ENCODE results near the gene MYH11. TPM values are rescaled to one million over a fixed set of nuclear protein-coding genes. Genes with fewer than 3 reads are reported as not detected.

MYH11 gene
- total RNA-seq, 2 donors from 2014 or later, result not detected

DNA sequence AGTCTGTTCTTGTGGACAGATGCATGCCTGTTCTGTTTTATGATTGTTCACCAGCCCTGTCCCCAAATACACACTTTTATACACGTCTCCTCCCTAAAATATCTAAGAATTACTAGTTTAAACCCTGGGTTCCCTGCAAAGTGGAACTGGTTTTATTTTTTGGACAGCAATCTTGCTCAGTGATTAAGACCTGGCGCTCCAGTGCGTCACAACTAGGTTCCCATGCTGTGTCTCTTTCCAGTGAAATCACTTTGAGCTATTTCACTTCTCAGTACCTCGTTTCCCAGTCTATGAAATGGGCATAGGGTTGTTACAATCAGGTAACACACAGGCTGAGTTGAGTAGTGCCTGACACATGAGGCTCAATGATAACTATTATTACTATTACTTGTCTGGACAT, 30.5 kb upstream of the MYH11 start:
- no peaks in the 10 kb centered on the region for H3K9me3 Mint-ChIP-seq
- peaks cover 27 to 29% of the 10 kb centered on the region in 2 donors for H3K4me1 Mint-ChIP-seq (ENCODE audit: low read depth in 2 of 2)
- ATAC-seq (no peak), DNase-seq (ENCODE audit: low spot score) (no peak)
- peak overlapping the region; percentile 93 to 95 for H3K27ac Mint-ChIP-seq
- peak overlapping the region; percentile 98 for H3K4me3 Mint-ChIP-seq
- no peaks in the 10 kb centered on the region for H3K27me3 Mint-ChIP-seq
- peaks cover 10% of the 10 kb centered on the region for H3K36me3 Mint-ChIP-seq

DNA sequence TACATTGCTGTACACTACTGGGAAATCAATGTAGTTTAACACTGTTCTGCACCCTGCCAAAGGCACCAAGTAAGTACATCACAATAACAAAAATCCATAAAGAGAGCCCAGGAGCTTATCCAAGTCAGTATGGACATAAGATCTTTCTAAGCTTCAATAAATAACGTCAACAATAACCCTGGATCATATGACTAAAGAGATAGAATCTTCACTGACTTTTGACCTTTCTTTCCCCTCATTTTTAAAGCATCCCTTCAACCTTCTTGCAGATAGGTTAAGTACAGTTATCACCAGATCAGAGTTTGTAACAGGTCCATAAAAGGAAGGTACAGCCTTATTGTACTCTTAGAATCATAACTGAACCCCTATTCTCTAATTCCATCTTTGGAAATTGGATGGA, 29.2 kb upstream of the MYH11 start:
- no peak for ATAC-seq

DNA sequence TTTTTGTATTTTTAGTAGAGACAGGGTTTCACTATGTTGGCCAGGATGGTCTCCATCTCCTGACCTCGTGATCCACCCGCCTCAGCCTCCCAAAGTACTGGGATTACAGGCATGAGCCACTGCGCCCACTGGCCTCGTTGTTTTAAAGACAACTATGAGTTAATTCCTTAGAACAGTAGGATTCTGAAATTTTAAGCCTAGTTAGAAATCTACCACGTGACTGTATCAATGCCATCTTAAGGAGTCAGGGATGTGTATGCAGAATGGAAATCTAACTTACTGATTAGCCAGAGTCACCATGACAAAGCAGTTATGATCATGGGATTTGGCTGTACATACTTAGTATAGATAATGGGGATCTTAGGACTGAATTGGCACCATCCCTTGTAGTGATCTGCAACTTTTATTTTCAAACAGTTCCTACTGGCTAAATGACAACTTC, 28.8 kb upstream of the MYH11 start:
- H3K27ac Mint-ChIP-seq, result peak overlapping the region in 1 of 2 donors; percentile 21
- no peaks in the 10 kb centered on the region for H3K27me3 Mint-ChIP-seq
- H3K4me3 Mint-ChIP-seq, result peak overlapping the region; percentile 42
- no peaks in the 10 kb centered on the region for H3K9me3 Mint-ChIP-seq
- peaks cover 27 to 29% of the 10 kb centered on the region in 2 donors for H3K4me1 Mint-ChIP-seq (ENCODE audit: low read depth in 2 of 2)
- DNase-seq (ENCODE audit: low spot score) (no peak), ATAC-seq (no peak)
- H3K36me3 Mint-ChIP-seq, result peaks cover 10% of the 10 kb centered on the region

More for the DNA sequence above, 29.2 kb upstream of the MYH11 start:
- peak overlapping the region in 1 of 2 donors; percentile 21 for H3K27ac Mint-ChIP-seq
- H3K4me1 Mint-ChIP-seq (ENCODE audit: low read depth in 2 of 2), result peaks cover 27 to 29% of the 10 kb centered on the region in 2 donors
- peak overlapping the region; percentile 42 for H3K4me3 Mint-ChIP-seq
- H3K36me3 Mint-ChIP-seq, result peaks cover 10% of the 10 kb centered on the region
- no peaks in the 10 kb centered on the region for H3K27me3 Mint-ChIP-seq
- H3K9me3 Mint-ChIP-seq, result no peaks in the 10 kb centered on the region
- DNase-seq (ENCODE audit: low spot score), result no peak

- ATAC-seq (no peak), DNase-seq (ENCODE audit: low spot score) (no peak)
- no peak overlapping the region for H3K4me3 Mint-ChIP-seq
- peaks cover 17 to 23% of the 10 kb centered on the region in 2 donors for H3K4me1 Mint-ChIP-seq (ENCODE audit: low read depth in 2 of 2)
- H3K36me3 Mint-ChIP-seq, result peaks cover 12% of the 10 kb centered on the region
- no peak overlapping the region for H3K27ac Mint-ChIP-seq
- H3K9me3 Mint-ChIP-seq, result no peaks in the 10 kb centered on the region
- H3K27me3 Mint-ChIP-seq, result no peaks in the 10 kb centered on the region
Observed at GRCh38 chr16:15882563-15882962, 25.7 kb upstream of the MYH11 start.

GRCh38 chr16:15881794-15882379, 25.1 kb upstream of the MYH11 start:
- DNase-seq (ENCODE audit: low spot score) (no peak), ATAC-seq (no peak)
- Mint-ChIP-seq H3K27me3 (no peaks in the 10 kb centered on the region), H3K36me3 (peaks cover 7% of the 10 kb centered on the region), H3K4me1 (ENCODE audit: low read depth in 2 of 2) (peaks cover 11 to 18% of the 10 kb centered on the region in 2 donors), H3K4me3 (no peak overlapping the region), H3K9me3 (no peaks in the 10 kb centered on the region), H3K27ac (no peak overlapping the region)

DNA sequence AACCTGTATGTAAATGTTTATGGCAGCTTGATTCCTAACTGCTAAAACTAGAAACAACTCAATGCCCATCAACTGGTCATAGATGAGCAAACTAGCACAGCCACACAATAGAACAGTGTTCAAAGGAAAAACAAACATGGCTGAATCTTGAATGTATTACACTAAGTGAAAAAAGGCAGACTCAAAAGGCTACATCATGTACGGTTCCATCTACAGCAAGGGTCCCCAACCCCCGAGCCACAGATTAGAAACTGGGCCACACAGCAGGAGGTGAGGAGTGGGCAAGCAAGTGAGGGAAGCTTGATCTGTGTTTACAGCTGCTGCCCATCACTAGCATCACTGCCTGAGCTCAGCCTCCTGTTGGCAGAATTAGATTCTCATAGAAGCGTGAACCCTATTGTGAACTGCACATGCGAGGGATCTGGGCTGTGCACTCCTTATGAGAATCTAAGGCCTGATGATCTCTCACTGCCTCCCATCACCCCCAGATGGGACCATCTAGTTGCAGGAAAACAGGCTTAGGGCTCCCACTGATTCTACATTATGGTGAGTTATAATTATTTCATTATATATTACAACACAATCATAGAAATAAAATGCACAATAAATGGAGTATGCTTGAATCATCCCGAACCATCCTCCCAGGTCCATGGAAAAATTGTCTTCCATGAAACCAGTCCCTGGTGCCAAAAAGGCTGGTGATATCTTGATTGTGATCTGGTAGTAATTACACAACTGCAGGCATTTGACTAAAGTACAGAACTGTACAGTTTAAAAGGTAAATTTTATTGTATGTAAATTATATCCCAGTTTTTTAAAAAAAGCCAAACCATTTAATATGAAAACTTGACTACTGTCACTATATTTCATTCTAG, 23.8 kb upstream of the MYH11 start:
- no peak for ATAC-seq
- H3K27ac Mint-ChIP-seq, result peak overlapping the region in 1 of 2 donors; percentile 52

DNA sequence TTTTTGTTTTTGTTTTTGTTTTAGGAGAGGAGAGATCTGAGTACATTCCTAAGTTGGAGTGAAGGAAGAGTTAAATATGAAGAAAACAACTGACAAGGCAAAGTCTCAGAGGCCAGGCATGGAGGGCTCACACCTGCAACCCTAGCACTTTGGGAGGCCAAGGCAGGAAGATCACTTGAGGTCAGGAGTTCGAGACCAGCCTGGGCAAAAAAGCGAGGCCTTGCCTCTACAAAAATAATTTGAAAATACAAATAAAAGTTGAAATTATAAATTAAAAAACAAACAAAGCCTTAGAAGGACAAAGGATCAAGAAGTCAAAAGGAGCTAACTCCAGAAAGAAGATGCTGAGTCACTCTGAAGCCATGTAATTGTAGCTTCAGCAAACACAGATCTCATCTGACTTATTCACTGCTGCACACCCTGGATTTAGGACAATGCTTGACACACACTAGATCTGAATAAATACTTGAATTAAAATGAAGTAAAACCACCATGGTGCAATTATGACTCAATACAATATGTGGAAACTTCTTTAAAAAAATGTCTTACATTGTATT, 22.5 kb upstream of the MYH11 start:
- Mint-ChIP-seq H3K4me3 (no peak overlapping the region), H3K27me3 (no peaks in the 10 kb centered on the region), H3K36me3 (peaks cover 13% of the 10 kb centered on the region), H3K27ac (no peak overlapping the region), H3K9me3 (no peaks in the 10 kb centered on the region), H3K4me1 (ENCODE audit: low read depth in 2 of 2) (peaks cover 0 to 12% of the 10 kb centered on the region in 2 donors)
- peak in 1 of 2 donors; percentile 46 for ATAC-seq
- no peak for DNase-seq (ENCODE audit: low spot score)

More for the DNA sequence above, 23.8 kb upstream of the MYH11 start:
- Mint-ChIP-seq H3K9me3 (no peaks in the 10 kb centered on the region), H3K27me3 (no peaks in the 10 kb centered on the region), H3K4me1 (ENCODE audit: low read depth in 2 of 2) (peaks cover 2 to 10% of the 10 kb centered on the region in 2 donors), H3K4me3 (no peak overlapping the region), H3K36me3 (peaks cover 7% of the 10 kb centered on the region)
- no peak for DNase-seq (ENCODE audit: low spot score)

GRCh38 chr16:15876503-15876902, 19.7 kb upstream of the MYH11 start:
- DNase-seq (ENCODE audit: low spot score) (no peak), ATAC-seq (no peak)
- Mint-ChIP-seq H3K36me3 (peaks cover 19% of the 10 kb centered on the region), H3K9me3 (no peaks in the 10 kb centered on the region), H3K27me3 (no peaks in the 10 kb centered on the region), H3K4me1 (ENCODE audit: low read depth in 2 of 2) (peaks cover 0 to 12% of the 10 kb centered on the region in 2 donors), H3K27ac (no peak overlapping the region), H3K4me3 (no peak overlapping the region)

DNA sequence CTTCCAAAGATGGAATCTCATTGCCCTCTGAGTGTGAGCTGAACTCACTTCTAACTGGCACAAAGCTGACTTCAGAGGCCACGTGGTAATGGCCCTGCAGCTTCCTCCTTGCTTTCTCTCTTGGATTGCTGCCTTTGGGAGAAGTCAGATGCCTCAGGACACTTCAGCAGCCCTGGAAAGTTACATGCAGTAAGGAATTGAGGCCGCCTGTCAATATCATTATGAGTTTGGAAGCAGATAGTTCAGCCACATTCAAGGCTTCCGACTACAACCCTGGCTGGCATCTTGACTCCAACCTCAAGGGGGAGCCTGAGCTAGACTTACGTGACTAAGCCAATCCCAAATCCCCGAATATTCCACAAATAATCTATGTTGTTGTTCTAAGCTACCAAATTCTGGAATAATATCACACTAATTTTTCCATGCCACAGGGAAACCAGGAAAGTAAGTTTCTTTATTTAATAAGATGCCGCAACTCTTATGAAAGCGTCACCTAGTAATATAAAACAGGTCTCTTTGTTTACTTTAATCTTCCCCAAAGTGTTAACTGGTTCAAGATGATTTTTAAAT, 18.0 kb upstream of the MYH11 start:
- Mint-ChIP-seq H3K36me3 (peaks cover 24% of the 10 kb centered on the region), H3K9me3 (no peaks in the 10 kb centered on the region), H3K27ac (no peak overlapping the region), H3K4me1 (ENCODE audit: low read depth in 2 of 2) (peaks cover 0 to 9% of the 10 kb centered on the region in 2 donors), H3K4me3 (no peak overlapping the region), H3K27me3 (no peaks in the 10 kb centered on the region)
- ATAC-seq, result no peak
- no peak for DNase-seq (ENCODE audit: low spot score)

DNA sequence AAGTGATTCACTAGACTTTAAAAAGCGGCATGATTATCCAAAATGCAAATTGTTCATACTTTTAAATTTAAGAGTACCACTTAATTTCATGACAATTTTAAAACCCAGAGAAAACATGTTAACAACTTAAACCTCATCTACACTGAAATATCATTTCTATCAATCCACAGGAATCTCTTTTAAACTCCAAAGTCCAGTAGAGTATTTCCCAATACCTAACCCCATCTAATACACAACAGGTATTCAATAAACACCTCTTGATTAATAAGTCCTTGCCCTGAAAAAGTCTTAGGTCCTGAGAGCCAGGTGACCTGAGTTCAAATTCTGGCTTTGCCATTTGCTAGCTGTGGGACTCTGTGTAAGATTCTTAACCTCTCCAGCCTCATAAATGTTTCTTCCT, 16.9 kb upstream of the MYH11 start:
- ATAC-seq, result no peak
- no peak for DNase-seq (ENCODE audit: low spot score)
- H3K9me3 Mint-ChIP-seq, result no peaks in the 10 kb centered on the region
- no peak overlapping the region for H3K27ac Mint-ChIP-seq
- H3K27me3 Mint-ChIP-seq, result no peaks in the 10 kb centered on the region
- peaks cover 0 to 6% of the 10 kb centered on the region in 2 donors for H3K4me1 Mint-ChIP-seq (ENCODE audit: low read depth in 2 of 2)
- H3K4me3 Mint-ChIP-seq, result no peak overlapping the region
- H3K36me3 Mint-ChIP-seq, result peaks cover 25% of the 10 kb centered on the region

DNA sequence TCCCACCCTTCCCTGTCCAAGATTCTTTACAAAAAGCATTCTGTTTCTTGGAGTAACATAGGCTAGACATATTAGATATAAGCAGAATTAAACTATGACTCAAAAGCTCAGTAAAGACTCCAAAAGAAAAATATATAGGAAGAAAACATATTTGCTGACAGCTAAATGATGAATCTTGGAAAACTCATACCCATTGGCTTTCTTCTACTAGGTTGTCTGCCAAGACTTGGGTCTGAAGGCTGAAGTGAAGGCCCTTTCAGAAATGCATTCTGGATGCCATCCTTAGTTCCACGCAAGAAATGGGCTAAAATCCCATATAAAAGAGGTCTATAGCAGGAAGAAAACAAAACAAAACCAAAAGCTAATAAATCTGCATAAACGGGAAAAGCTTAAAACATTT, 16.5 kb upstream of the MYH11 start:
- Mint-ChIP-seq H3K4me3 (no peak overlapping the region), H3K27ac (no peak overlapping the region), H3K36me3 (peaks cover 25% of the 10 kb centered on the region), H3K27me3 (no peaks in the 10 kb centered on the region), H3K4me1 (ENCODE audit: low read depth in 2 of 2) (peaks cover 0 to 6% of the 10 kb centered on the region in 2 donors), H3K9me3 (no peaks in the 10 kb centered on the region)
- ATAC-seq (no peak), DNase-seq (ENCODE audit: low spot score) (no peak)

GRCh38 chr16:15870011-15870410, 13.2 kb upstream of the MYH11 start:
- Mint-ChIP-seq H3K4me3 (no peak overlapping the region), H3K27ac (peak overlapping the region in 1 of 2 donors; percentile 28), H3K4me1 (ENCODE audit: low read depth in 2 of 2) (peaks cover 0 to 3% of the 10 kb centered on the region in 2 donors), H3K27me3 (no peaks in the 10 kb centered on the region), H3K36me3 (peaks cover 31% of the 10 kb centered on the region), H3K9me3 (no peaks in the 10 kb centered on the region)
- no peak for DNase-seq (ENCODE audit: low spot score)
- no peak for ATAC-seq

DNA sequence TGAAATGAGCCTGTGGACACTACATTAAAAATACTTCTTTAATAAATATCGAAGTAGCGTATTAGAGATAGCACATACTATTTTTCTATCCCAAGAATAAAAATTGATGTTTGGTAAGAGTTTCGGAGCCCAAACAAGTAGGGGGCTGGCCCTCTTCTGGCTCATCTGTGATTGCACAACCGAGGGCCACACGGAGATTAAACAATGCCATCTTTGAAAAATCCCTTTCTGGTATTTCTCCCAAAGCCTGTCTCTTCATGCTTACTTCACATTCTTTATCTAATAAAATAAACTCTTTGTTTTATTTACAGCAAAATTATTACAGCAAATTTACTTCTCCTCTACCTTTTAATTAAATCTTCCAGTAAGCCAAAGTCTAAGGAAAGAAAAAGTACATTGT, 9.6 kb upstream of the MYH11 start:
- no peak for DNase-seq (ENCODE audit: low spot score)
- H3K4me1 Mint-ChIP-seq (ENCODE audit: low read depth in 2 of 2), result no peaks in the 10 kb centered on the region

DNA sequence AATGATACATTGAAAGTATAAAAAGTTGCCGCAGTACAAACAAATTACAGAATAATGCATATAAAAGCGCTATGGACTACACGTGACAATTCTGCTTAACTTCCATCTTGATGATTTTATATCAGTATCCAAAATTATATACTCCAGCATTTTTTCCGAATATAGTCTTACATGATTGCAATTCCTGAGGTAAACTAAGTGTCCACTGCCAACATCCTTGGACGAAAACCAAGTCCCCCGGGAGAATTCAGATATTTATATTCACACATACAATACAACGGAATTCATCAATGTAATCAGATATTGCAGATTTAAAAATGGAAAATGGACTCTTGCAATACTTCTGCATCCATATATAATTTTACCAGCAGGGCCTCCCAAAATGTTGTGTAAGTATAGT, 8.9 kb upstream of the MYH11 start:
- H3K27me3 Mint-ChIP-seq, result no peaks in the 10 kb centered on the region
- H3K9me3 Mint-ChIP-seq, result no peaks in the 10 kb centered on the region
- H3K4me1 Mint-ChIP-seq (ENCODE audit: low read depth in 2 of 2), result no peaks in the 10 kb centered on the region
- peaks cover 19% of the 10 kb centered on the region for H3K36me3 Mint-ChIP-seq
- H3K4me3 Mint-ChIP-seq, result no peak overlapping the region
- H3K27ac Mint-ChIP-seq, result no peak overlapping the region
- DNase-seq (ENCODE audit: low spot score) (no peak), ATAC-seq (no peak)

More for the DNA sequence above, 9.6 kb upstream of the MYH11 start:
- Mint-ChIP-seq H3K9me3 (no peaks in the 10 kb centered on the region), H3K27me3 (no peaks in the 10 kb centered on the region), H3K27ac (no peak overlapping the region), H3K36me3 (peaks cover 19% of the 10 kb centered on the region), H3K4me3 (no peak overlapping the region)
- ATAC-seq, result no peak
